ENCODE measurements around the gene COMMD1. TPM values are rescaled to one million over a fixed set of nuclear protein-coding genes. Genes with fewer than 3 reads are reported as not detected.

The COMMD1 gene
- polyA plus RNA-seq, 1 donor from 2014 or later = 69.1 TPM

GRCh38 chr2:62099050-62099449 lies 193.6 kb downstream of the COMMD1 start:
- no peak overlapping the region for H3K27ac ChIP-seq (ENCODE audit: low read length)
- H3K9me2 ChIP-seq (ENCODE audit: insufficient read depth, low read length) = no peaks in the 10 kb centered on the region
- H3K27me3 ChIP-seq (ENCODE audit: insufficient read depth, low read depth, low read length) = no peaks in the 10 kb centered on the region

DNA sequence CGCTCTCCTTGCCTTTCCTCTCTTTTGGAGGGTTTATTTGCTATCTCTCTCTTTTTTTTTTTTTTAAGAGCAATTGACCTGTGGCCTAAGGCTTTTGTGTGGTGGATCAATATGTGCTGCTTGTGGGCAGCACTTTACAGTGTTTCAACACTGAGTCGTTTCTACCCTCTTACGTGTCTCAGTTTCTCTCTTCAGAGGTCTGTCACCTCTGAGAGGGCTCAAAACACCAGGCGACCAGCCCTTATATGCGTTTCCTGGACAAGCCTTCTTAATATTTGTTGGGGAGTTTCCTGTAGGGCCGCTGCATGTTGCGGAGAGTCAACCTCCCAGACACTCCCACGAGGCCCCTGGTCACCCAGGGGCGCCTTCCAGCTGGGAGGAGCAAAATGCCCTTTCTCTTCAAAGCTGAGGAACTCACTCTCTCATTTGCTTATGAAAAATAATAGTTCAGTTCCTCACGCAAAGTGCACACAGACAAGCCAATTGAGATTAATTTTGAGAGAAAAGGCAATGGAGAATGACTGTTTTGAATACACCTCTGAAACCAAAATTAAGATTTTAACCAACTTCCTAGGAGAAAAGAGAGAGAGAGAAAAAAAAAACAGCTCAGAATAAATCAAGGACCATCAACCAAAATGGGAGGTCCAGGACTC lies 194.2 kb downstream of the COMMD1 start:
- H3K9ac ChIP-seq (ENCODE audit: low read length) = no peak overlapping the region
- TF ChIP-seq EP300 (conservative IDR thresholded peaks at IDR 0.05; ENCODE audit: poor library complexity, severe bottlenecking) = no peak
- no peak for TF ChIP-seq SMC3 (conservative IDR thresholded peaks at IDR 0.05; ENCODE audit: poor library complexity)
- TF ChIP-seq CTCF (IDR thresholded peaks at IDR 0.05; ENCODE audit: poor library complexity, severe bottlenecking) = no peak
- TF ChIP-seq TAF1 (IDR thresholded peaks at IDR 0.05; ENCODE audit: low read depth) = no peak
- no peak for TF ChIP-seq POLR2AphosphoS5 (IDR thresholded peaks at IDR 0.05)
- no peak for TF ChIP-seq EZH2 (IDR thresholded peaks at IDR 0.05; ENCODE audit: borderline replicate concordance, insufficient read depth, low read length, poor library complexity, severe bottlenecking)
- TF ChIP-seq, protein P1, sequence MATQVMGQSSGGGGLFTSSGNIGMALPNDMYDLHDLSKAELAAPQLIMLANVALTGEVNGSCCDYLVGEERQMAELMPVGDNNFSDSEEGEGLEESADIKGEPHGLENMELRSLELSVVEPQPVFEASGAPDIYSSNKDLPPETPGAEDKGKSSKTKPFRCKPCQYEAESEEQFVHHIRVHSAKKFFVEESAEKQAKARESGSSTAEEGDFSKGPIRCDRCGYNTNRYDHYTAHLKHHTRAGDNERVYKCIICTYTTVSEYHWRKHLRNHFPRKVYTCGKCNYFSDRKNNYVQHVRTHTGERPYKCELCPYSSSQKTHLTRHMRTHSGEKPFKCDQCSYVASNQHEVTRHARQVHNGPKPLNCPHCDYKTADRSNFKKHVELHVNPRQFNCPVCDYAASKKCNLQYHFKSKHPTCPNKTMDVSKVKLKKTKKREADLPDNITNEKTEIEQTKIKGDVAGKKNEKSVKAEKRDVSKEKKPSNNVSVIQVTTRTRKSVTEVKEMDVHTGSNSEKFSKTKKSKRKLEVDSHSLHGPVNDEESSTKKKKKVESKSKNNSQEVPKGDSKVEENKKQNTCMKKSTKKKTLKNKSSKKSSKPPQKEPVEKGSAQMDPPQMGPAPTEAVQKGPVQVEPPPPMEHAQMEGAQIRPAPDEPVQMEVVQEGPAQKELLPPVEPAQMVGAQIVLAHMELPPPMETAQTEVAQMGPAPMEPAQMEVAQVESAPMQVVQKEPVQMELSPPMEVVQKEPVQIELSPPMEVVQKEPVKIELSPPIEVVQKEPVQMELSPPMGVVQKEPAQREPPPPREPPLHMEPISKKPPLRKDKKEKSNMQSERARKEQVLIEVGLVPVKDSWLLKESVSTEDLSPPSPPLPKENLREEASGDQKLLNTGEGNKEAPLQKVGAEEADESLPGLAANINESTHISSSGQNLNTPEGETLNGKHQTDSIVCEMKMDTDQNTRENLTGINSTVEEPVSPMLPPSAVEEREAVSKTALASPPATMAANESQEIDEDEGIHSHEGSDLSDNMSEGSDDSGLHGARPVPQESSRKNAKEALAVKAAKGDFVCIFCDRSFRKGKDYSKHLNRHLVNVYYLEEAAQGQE (IDR thresholded peaks at IDR 0.05; ENCODE audit: borderline replicate concordance) = no peak

More at GRCh38 chr2:62099050-62099449, 193.6 kb downstream of the COMMD1 start:
- H3K4me3 ChIP-seq (ENCODE audit: low read length) = no peak overlapping the region
- H3K9me3 ChIP-seq (ENCODE audit: low read length) = no peaks in the 10 kb centered on the region
- H3K9ac ChIP-seq (ENCODE audit: low read length) = no peak overlapping the region
- no peaks in the 10 kb centered on the region for H3K79me2 ChIP-seq (replicated peaks; ENCODE audit: insufficient read depth, low read length)
- H3K36me3 ChIP-seq (ENCODE audit: insufficient read depth, low read length) = no peaks in the 10 kb centered on the region
- H3F3A ChIP-seq (ENCODE audit: insufficient read depth, low read length, poor library complexity, severe bottlenecking) = no peaks in the 10 kb centered on the region
- TF ChIP-seq MXI1 (conservative IDR thresholded peaks at IDR 0.05; ENCODE audit: poor library complexity, severe bottlenecking) (no peak), SMC3 (conservative IDR thresholded peaks at IDR 0.05; ENCODE audit: poor library complexity) (no peak), TAF1 (IDR thresholded peaks at IDR 0.05; ENCODE audit: low read depth) (no peak), POLR2AphosphoS5 (IDR thresholded peaks at IDR 0.05) (no peak), CTCF (IDR thresholded peaks at IDR 0.05; ENCODE audit: poor library complexity, severe bottlenecking) (no peak), RAD21 (conservative IDR thresholded peaks at IDR 0.05) (no peak), EZH2 (IDR thresholded peaks at IDR 0.05; ENCODE audit: borderline replicate concordance, insufficient read depth, low read length, poor library complexity, severe bottlenecking) (no peak), EP300 (conservative IDR thresholded peaks at IDR 0.05; ENCODE audit: poor library complexity, severe bottlenecking) (no peak)
- TF ChIP-seq, protein P1 (IDR thresholded peaks at IDR 0.05; ENCODE audit: borderline replicate concordance) = no peak
- H2AFZ ChIP-seq (ENCODE audit: low read depth, low read length) = no peak overlapping the region
- no peak overlapping the region for H3K4me2 ChIP-seq (ENCODE audit: low read length)
- H4K20me1 ChIP-seq (ENCODE audit: insufficient read depth) = no peaks in the 10 kb centered on the region

More for the DNA sequence above, 194.2 kb downstream of the COMMD1 start:
- H3K27ac ChIP-seq (ENCODE audit: low read length) = no peak overlapping the region
- H3F3A ChIP-seq (ENCODE audit: insufficient read depth, low read length, poor library complexity, severe bottlenecking) = no peaks in the 10 kb centered on the region
- H3K27me3 ChIP-seq (ENCODE audit: insufficient read depth, low read depth, low read length) = no peaks in the 10 kb centered on the region
- no peaks in the 10 kb centered on the region for H3K9me2 ChIP-seq (ENCODE audit: insufficient read depth, low read length)
- no peaks in the 10 kb centered on the region for H3K36me3 ChIP-seq (ENCODE audit: insufficient read depth, low read length)
- no peaks in the 10 kb centered on the region for H4K20me1 ChIP-seq (ENCODE audit: insufficient read depth)
- H3K9me3 ChIP-seq (ENCODE audit: low read length) = no peaks in the 10 kb centered on the region
- H3K4me3 ChIP-seq (ENCODE audit: low read length) = no peak overlapping the region
- no peak overlapping the region for H2AFZ ChIP-seq (ENCODE audit: low read depth, low read length)
- H3K79me2 ChIP-seq (replicated peaks; ENCODE audit: insufficient read depth, low read length) = no peaks in the 10 kb centered on the region
- no peak overlapping the region for H3K4me2 ChIP-seq (ENCODE audit: low read length)
